Activated CD4-positive, alpha-beta T cell treated with anti-CD3 and anti-CD28 coated beads, Interleukin-2, amount 50 U/mL, for 24 hours (primary cell): ENCODE results near the gene ACADSB.

ENCODE experiments used
- DNase-seq, 2 donors: peaks; one replicate each; pipeline ENCODE4 v3.0.0-alpha.2; 2020; ENCODE audit warnings: low read depth in 1 of 2, low spot score in 1 of 2

The ACADSB gene

DNA sequence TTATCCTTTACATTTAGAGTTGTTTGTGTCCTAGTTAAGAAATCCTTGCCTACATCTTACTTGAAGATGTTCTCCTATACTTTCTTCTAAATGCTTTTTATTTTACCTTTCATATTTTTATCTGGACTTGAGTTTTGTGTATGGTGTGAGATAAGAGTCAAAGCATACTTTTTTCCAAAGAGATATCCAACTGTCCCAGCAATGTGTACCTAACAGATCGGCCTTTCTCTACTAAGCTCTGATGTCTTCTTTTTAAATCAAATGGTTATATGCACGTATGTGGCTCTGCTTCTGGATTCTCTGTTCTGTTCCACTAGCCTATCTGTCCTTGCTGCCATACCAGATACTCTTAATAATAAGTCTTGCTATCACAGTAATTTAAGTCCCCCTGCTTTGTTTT is 7.4 kb upstream of the ACADSB start:
- DNase-seq, result no peak

DNA sequence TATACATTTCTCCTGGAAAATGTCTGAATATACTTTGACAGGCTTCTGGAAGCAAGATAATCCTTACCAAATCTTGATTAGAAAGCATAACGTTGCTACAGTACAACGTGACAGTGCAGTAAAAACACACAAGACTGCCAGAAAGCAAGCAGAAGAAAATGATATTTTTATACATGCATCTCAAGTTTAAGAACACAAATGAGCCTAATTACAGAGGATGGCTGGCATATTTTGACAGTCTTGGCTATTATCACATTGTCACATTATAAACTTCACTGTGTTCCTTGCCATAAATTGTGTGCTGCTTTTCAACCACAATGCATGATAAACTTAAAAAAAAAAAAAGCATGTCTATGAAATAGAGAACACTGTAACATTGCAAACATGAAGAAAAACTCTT is 4.5 kb upstream of the ACADSB start:
- no peak for DNase-seq

DNA sequence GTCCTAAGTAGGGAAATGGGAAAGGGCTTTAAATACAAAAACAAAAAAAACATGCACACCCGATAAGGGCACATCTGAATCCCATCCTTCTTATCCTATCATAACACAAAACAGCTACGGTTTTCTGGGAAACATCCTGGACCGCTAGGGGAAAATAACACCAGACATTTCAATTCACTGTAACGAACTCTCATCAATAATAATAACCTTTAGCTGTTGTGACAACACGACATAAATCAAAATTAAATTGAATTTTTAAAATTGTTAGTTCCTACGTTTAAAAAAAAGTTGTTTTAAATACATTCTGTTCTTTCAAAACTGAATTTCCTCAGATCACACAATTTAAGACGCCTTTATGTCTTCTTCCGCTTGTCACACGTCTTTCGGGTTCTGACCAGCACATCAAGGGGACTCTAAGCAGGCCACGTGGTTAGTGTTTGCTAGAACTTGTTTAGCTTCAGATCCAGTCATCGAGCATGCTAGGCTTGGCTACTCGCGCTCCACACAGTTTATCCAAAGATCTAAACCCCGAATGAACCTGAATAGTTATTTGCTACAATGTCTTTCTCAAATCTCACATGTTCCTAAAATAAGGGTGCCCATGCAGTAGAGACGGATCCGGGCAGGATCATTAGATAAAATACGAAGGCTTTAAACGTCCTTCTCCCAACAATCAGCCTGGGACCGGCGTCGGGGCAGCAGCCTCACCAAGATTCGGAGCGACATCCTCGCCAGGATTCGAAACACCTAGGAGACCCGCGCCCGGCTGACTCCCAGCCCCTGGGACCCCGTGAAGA is 1.1 kb upstream of the ACADSB start:
- peak in 1 of 2 donors; percentile 25 for DNase-seq

DNA sequence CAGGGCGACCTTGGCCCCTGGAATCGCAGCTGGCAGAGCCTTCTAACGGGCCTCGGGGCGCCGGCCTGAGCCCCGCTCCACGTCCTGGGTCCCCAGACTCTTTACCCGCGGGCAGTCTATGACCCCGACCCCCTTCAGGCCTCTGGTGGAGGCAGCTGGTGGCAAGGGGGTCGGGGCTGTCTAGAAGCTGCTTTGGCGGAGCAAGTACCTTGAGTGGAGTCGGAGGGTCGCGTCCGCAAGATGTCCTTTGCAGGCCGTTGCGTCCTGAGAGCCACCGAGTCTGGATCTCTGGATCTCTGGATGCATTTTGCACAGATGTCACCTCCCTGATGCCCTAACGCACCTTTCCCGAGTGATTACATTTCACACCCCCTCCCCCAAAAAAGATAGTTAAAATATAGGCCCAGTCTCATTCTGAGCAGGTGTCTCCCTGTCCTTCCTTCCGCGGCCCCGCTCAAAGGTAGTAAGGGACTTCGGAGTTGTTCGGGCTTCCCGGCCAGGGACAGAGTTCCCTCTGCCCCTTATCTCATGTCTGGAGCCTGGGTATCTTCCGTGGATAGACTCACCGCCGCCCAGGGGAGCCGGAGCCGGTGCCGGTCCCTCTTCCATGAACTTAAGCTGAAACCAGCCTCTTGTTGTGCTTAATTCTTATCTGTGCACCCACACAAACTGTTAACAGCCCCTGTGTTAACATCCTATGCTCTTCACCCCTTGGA is 457 bp downstream of the ACADSB start:
- DNase-seq, result peak in 1 of 2 donors; percentile 2

DNA sequence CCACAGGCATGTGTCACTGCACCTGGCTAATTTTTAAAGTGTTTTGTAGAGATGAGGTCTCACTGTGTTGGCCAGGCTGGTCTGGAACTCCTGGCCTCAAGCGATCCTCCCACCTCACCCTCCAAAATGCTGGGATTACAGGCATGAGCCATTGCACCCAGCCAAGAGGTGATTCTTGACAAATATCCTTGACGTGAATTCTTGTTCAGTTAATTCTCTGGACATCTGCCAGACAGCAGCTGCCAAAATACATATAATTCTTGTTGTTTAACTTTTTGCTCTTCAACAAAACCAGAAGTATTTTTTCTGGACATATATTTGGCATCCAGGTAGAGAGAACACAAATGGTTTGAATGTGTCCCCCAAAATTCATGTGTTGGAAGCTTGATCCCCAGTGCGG is 3.2 kb downstream of the ACADSB start:
- no peak for DNase-seq

DNA sequence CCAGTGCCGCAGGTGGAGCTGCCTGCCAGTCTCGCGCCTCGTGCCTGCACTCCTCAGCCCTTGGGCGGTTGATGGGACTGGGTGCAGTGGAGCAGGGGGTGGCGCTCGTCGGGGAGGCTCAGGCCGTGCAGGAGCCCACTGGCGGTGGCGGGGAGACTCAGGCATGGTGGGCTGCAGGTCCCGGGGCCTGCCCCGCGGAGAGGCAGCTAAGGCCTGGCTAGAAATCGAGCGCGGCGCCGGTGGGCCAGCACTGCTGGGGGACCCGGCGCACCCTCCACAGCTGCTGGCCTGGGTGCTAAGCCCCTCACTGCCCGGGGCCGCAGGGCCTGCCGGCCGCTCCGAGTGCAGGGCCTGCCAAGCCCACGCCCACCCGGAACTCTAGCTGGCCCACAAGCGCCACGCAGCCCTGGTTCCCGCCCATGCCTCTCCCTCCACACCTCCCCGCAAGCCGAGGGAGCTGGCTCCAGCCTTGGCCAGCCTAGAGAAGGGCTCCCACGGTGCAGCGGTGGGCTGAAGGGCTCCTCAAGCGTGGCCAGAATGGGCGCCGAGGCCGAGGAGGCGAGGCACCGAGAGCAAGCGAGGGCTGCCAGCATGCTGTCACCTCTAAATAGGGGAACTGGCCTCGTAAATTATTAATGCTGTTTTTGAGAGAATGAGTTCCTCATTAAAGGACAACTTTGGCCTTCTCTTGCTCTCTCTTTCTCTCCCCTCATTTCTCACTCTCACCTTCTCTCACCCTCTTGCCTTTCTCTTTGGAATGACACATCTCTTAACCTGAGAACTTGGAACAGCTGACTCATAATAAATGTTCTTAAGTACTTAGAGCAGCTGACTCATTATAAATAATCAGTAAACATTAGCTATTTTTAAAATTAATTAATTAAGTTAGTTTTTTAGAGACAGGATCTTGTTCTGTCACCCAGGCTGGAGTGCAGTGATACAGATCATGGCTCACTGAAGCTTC is 4.9 kb downstream of the ACADSB start:
- no peak for DNase-seq

DNA sequence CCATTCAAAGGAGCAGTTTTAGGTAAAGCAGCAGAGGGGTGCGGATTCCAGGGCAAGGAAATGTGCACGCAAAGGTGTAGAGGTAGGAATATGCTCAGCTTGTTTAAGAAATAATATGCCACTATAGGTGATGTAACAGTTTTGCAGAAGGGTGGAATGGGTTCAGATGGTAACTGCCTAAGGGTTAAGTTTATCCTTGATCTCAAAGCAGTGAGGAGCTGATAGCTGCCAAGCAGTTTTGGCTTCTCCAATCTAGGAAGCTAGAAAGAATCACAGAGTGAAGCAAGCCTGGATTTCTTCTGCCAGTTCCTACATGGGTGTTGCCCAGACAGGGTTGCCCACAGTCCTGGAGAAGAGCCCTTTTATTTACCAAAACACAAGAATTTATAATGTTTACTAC is 6.0 kb downstream of the ACADSB start:
- no peak for DNase-seq

DNA sequence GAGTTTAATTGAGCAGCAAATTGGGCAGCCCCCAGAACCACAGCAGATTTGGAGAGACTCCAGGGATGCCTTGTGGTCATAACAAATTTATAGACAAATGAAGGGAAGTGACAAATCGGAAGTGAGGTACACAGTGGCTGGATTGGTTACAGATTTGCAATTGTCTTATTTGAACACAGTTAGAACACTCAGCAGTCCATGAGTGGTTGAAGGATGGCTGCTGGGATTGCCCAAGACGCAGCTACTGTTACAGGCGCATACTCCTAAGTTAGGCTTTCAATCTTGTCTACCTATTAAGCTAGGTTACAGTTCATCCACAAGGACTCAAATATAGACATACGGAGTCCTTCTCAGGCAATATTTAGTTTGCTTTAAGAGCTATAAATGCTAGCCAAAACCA is 7.4 kb downstream of the ACADSB start:
- no peak for DNase-seq

DNA sequence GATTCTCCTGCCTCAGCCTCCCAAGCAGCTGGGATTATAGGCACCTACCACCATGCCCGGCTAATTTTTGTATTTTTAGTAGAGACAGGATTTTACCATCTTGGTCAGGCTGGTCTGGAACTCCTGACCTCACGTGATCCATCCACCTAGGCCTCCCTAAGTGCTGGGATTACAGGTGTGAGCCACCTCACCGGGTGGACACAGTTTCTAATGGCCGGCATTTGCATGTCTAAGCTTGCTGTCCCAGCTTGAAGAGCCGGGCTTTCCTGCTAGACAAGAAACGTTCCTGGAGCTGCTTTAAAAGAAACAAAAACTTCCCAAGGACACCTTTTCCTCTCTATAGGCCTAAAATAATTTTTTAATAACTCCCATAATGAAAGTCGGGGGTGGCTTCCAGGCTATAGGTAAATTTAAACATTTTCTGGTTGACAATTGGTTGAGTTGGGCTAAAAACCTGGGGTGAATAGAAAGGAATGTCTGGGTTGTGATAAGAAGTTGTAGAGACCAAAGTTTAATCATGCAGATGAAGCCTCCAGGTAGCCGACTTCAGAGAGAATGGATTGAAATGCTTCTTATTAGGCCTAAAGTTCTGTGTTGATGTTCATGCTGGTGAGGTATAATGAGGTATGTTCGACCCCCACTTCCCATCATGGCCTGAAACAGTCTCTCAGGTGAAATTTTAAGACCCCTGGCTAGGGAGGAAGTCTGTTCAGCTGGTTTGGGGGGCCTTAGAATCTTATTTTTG is 8.8 kb downstream of the ACADSB start:
- no peak for DNase-seq

DNA sequence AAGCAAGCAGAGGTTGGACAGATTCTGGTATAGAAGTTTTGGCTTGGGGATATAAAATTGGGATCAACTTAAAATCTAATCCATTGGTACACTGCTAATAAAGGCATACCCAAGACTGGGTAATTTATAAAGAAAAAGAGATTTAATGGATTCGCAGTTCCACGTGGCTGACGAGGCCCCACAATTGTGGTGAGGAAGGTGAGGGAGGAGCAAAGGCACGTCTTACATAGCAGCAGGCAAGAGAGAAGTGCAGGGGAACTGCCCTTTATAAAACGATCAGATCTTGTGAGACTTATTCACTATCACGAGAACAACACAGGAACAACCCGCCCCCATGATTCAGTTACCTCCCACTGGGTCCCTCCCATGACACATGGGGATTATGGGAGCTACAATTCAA is 9.7 kb downstream of the ACADSB start:
- DNase-seq, result no peak

DNA sequence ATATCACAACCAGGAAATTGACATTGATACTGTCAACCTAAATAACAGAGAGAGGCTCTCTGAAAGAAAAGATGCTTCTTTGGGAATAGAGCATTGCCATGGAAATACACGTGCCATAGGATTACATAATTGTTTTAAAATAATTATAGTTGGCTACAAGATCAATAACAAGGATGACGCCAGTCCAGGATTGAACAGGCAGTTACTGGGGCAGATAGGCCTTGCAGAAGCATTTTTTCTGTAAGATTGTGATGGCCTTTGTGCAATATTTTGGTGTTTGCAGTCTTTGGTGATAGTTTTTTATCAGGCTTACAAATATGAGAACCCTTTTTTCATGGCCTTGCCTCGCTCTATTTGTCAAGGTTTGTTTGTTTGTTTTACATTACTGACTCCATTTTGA is 10.5 kb downstream of the ACADSB start:
- no peak for DNase-seq

DNA sequence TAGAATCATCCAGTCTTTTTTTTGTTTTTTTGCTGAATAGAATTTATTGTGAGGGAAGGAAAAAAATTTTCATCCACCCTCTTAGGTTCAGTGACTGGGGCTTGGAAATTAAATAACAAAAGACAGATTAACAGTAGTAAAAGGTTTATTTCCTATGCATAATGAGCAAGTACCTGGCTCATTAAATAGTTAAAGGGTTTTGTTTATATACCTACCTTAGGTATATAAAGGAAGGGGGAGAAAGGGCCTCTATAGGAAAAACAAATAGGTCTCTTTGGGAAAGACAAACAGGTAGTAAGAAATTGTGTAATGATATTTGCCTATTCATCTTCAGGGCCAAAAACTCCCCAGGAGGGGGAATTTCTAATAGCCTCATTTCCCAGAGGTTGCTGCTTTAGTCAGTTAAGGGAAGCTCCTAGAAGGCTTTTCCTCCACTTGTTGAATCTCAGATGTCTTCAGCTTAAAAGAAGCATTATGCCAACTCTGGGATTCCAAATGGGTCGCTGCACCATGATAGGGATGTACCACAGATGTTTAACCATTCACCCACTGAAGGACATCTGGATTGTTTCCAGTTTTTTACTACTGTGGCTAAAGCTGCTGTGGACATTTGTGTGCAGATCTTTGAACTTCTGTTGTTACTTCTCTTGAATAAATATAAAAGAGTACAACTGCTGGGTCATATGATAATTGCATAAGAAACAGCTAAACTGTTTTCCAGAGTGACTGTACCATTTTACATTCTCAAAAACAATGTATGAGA is 11.3 kb downstream of the ACADSB start:
- DNase-seq, result no peak

DNA sequence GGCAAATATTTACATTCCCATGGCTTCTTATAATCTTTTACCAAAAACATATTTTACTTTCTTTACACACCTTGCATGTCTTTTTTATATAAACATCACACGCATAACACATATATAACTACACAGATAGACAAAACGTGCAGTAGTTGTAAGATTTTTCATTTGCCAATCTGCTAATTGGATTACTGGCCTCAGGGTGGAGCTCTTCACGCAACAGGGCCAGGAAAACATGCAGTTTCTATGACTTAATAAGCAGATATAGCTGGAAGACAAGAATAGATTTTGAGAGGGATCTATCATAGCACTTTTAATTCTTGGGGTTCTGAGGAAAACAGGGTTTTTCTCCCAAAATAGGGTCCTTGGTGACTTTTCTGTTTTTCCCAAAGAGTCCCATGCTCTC is 12.7 kb downstream of the ACADSB start:
- DNase-seq, result no peak

DNA sequence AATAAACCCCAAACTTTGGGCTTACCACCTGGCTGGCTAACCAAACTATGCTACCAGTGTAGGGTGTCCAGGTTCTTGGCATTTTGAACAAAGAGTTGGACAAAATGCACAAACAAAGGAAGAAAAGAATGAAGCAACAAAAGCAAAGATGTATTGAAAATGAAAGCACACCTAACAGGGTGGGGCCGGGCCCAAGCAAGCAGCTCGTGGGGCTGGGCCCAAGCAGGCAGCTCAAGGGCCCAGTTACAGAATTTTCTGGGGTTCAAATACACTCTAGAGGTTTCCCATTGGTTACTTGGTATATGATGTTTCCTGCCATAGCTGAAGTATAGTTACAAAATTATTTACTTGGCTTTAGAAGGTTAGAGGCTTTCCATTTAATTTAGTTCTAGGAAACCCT is 15.7 kb downstream of the ACADSB start:
- DNase-seq, result no peak

DNA sequence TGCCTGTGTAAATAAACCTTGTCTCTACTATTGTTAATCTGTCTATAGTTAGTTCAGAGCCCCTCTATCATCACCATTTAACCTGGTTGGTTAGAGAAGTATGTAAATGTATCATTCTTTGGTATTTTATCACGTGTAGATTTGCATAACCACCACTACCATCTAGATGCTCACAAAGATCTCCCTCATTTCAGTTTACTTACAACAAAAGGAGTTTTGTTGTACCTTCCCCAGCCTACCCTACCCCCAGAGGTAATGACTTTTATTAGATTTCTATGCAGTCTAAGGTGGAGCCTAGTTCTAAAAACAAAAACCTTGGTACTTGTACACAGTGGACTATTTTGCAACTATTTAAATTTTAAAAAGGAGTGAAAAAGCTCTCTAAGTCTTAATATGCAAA is 17.5 kb downstream of the ACADSB start:
- DNase-seq, result no peak

DNA sequence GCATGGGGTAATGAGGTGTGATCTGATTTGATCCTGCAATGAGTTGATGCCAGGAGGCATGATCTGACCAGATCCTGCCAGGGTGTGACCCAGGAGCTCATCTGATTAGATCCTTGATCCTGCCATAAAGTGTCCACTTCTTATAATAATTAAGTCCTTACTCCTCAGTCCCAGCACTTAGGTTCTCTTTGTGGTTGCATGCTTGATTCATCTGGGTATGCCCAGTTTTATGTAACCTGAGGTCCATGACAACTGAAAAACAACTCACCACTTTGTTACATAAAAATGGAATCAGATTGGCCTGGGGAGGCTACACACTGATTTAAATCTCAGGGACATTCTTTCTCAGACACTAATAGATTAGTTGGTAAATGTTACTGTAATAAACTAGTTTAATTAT is 19.1 kb downstream of the ACADSB start:
- no peak for DNase-seq

DNA sequence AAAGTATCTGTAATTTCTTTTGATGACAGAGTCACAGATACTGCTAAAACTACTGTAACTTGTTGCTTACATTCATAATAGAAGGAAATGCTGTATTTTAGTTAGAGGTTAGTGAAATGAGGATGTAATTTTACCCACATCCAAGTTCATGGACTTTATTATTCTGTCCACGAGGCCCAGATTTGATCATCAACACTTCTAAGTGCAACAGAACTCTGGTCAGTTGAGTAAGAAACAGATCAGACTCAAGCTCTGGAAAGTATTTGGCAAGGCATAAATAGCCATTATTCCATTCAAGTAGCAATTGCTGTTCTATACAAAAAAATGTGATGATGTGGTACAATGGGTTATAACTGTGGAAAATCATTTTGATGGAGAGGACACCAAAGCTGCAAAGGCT is 22.3 kb downstream of the ACADSB start:
- no peak for DNase-seq

DNA sequence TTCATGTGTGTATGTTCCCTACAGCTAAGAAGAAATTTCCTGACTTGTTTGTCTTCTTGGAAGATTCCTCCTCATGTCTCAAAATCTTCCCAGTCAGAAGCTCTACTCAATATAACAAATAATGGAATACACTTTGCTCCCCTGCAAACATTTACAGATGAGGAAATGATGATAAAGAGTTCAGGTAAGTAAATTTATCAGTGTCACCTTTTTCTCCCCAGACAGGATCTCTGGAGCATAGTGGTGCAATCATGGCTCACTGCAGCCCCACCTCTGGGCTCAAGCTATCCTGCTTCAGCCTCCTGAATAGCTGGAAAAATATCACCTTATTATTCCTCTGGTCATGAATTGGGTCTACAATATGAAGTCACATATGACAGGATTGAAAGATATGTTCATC is 25.5 kb downstream of the ACADSB start:
- no peak for DNase-seq

DNA sequence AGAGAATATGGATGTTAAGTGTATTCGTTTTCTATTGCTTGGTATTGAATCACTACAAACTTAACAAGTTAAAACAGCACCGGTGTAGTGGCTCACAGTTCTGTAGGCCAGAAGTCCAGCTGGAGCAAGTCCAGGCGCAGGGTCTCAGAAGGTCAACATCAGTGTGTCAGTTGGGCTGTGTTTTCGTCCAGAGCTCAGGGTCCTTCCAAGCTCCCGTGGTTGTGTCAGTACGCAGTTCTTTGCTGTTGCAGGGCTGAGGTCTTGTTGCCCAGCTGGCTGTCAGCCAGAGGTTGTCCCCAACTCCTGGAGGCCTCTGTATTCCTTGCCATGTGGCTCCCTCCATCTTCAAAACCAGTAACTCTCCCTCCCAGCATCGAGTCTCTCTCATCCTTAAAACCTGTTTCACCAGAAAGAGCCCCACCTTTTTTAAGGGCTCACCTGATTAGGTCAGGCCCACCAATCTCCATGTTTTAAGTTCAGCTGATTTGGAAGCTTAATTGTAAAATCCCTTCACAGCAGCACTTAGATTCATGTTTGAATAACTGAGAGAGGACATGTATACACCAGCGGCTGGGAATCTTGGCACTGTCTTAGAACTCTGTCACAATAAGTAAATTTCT is 26.8 kb downstream of the ACADSB start:
- DNase-seq, result no peak
